Right kidney (tissue), 1 donor: Measurements from ENCODE around the gene DUSP10.

Source experiments
- DNase-seq: peaks from one replicate; pipeline ENCODE4 v3.0.0-alpha.2; 2016

Gene DUSP10

GRCh38 chr1:221693087-221693486 lies 48.8 kb downstream of the DUSP10 start:
- no peak for DNase-seq

DNA sequence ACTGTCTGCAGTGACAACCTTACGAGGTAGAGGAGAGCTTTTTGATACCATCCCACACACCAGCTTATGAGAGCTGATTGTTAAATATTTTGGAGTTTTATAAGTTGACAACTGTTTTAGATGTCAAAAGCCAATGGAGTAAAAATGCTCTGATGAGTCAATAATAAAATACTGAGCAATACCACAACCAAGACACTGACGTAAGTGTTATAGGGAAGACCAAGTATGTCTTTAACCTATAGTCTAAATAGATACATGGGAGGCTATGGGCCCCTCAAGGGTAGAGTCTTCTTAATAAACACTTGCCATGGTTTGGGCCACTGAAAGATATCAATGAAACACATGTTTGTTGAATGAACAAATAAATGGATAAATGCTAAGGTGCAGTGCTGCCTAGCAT lies 49.2 kb downstream of the DUSP10 start:
- DNase-seq = no peak

DNA sequence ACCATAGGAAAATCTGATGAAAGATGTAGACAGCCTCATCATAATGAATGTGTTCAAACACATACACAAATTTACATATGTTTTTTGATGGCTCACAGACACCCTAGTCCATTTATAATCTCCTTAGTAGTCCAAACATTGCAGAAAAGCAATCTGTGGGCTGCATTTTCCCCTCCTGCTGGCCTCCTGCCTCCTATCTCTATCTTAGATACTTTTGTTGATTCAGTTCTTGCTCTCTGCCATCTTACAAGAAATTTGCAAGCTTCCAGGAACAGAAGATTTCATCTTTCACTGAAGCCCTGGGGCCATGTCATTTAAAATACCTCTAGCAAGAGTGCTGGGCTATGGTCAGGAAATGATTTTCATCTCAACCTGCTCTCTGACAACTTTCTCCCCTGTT lies 50.6 kb downstream of the DUSP10 start:
- DNase-seq = no peak

DNA sequence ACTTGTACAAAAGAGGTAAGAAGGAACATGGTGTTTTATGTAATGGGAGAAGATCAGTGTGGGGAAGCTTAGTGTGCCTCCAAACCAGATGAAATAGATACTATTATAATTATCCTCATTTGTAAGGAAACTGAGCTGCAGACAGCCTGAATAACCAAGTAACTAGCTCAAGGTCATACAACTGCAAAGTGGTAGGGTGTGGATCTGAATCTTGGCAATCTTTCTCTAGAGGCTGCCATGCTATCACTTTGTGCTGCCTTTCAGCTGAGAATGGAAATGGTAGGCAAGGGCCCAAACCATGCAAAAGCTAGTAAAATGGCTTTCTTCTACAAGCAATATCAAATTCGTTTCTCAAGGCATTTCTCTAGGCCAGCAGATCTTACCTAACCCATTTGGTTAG lies 51.0 kb downstream of the DUSP10 start:
- DNase-seq = no peak

GRCh38 chr1:221689138-221689537 lies 52.8 kb downstream of the DUSP10 start:
- no peak for DNase-seq

- DNase-seq = no peak
Observed at GRCh38 chr1:221688488-221688843, 53.4 kb downstream of the DUSP10 start.

- no peak for DNase-seq
Observed at GRCh38 chr1:221687836-221688487, 53.9 kb downstream of the DUSP10 start.

GRCh38 chr1:221683681-221684080 lies 58.2 kb downstream of the DUSP10 start:
- no peak for DNase-seq

DNA sequence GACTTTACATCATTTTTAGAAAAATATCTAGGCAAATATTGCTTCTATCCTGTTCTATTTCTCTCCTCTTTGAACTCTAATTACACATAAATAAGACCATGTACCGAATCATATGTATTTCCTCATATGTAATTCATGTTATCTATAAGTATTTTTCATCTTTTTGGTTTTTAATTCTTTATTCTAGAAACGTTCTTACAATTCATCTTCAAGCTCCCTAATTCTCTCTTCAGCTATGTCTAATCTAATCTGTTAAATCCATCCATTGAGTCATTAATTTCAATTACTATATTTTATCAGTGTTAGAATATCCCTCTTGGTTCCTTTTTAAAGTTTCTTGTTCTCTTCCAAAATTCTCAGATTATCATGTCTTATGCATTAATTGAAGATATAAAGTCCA lies 61.8 kb downstream of the DUSP10 start:
- no peak for DNase-seq

DNA sequence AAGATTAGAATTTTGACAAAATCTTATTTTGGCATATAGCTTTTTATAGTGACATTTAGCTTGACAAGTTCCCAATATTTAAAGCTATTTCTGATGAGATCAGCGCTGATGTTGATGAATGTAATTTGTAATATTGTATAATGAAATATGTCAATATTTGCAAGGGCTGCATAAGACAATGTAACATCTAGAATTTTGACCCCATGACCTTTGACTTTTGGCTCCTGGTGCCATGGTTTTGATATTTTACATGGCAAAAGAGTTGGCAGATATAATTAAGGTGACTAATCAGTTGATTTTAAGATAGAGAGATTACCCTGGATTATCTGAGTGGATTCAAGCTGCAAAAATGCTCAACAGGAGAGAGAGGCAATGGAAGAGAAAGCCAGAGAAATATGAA lies 63.9 kb downstream of the DUSP10 start:
- no peak for DNase-seq

- no peak for DNase-seq
Observed at GRCh38 chr1:221675880-221676800, 65.7 kb downstream of the DUSP10 start.

DNA sequence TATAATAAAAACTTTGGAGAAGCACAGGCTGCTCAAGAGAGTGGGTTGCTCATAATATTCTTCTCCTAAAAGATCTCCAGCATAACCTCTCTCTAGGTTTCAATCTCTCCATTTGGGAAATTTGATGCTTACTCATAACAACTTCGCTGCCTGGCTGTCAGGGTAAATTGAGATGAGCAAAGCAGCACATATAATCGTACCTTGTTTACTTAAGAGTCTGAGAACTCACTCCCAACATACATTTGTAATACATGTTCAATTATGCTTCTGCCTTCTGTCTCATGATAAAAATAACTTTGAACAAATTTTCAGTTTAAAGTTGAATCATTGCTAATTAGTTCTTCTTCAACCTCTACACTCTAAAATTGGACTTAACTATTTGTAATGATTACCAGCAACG lies 68.9 kb downstream of the DUSP10 start:
- DNase-seq = no peak

DNA sequence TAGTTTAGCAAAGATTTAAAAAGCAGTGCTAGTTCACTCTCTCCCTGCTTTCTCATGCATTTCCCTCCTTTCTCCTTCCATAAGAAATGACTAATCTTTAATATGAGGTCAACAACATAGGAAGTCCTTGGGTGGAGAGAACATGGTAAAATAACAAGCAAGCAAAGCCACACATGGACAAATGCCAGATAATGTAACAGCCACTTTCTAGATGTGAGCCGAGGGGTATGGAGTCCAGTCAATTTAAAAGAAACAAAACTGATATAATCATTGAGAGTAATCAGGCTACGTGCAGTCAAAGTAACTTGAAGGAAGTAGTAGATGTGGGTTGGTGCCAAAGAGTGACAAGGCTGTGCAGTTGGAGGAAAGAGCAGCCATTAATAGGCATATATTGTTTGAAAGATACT lies 69.6 kb downstream of the DUSP10 start:
- no peak for DNase-seq

- DNase-seq = no peak
Observed at GRCh38 chr1:221670081-221670480, 71.8 kb downstream of the DUSP10 start.

DNA sequence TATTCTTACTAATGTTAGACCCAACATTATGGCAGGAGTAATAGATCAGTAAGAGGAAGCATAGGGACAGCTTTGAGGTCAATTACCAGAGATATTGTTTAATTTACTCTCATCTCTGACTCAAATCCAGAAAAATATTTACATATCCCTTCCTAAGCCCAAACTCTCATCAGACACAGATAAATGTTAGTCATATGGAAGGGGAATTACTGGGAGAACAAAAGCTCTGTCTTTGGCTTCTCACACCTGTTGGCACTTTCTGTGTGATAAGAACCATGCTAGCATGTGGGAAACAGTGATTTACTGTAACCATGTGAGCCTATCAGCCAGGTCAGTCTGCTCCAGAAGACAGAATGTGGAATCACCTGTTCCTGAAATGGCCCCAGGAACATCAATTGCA lies 72.4 kb downstream of the DUSP10 start:
- no peak for DNase-seq

DNA sequence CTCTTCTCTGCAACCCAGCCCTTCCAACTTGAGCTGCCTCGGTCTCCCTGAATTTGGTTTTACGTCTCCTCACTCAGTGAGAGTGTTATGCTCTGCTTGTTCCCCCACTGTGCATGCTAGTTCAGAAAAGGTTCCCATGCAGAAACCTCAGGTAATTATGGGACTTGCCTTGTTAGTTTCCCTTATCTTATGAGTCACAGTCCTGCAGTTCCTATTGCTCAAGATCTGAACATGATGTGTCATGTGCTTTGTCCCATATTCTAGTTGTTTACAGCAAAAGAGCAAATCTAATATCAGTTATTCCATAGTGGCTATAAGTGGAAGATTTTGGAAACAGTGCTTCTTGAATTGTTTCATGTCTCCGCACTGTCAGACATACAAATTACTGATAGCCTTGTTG lies 74.4 kb downstream of the DUSP10 start:
- no peak for DNase-seq

- DNase-seq = no peak
Observed at GRCh38 chr1:221664253-221664652, 77.6 kb downstream of the DUSP10 start.

DNA sequence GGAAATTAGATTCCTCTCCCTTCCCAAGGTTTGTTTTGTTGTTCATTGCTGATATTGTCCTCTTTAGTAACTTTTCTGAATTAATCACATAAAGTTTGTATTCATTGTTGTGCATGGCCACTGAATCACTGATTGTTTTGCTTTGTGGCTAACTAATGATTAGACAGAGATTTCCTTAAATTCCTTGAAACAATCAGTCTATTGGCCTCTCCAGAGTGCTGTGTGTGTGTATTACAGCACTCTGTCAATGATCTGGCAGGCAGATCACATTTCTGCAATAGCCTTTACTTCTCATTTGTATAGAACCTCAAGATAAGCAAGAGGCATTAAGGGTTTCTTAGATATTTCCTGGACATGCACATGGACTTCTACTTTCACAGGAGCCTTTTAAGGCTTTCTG lies 78.6 kb downstream of the DUSP10 start:
- no peak for DNase-seq

DNA sequence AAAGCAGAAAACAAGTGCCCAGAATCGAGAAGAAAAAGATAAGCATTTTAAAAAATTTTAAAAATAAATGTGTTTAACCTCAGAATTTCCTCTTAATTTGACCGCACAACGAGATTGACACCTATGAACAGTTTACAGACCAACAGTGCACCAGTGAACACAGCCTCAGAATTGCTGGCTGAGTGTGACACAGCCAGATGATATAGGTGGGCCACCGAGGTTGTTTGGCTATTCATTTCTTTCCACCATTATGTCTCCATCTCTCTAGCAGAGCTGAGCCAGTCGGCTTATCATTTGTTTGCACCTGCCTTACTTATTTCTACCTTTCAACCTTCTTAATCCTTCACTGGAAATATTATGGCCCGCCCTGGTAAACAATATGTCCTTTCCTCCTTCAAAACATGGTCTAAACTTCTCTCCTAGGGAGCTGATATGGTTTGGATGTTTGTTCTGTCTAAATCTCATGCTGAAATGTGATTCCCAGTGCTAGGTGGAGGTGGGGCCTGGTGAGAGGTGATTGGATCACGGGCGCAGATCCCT lies 86.1 kb downstream of the DUSP10 start:
- DNase-seq = no peak
